Mesenteric fat pad (tissue), 1 donor: ENCODE data around the gene H6PD. TPM values are rescaled to one million over a fixed set of nuclear protein-coding genes. Genes with fewer than 3 reads are reported as not detected.
A peak's percentile ranks its signal among the peaks of the same experiment; 100 is the strongest.

Experiments
- DNase-seq: peaks from one replicate; pipeline ENCODE4 v3.0.0-alpha.2; 2020; ENCODE audit warnings: low spot score
- total RNA-seq: library from RNA; stranded (reverse); fragmentation: NEBNext Ultra II Directional; extraction: Animal tissue kit (Norgen Biotek cat#: 25700); gene quantifications from one replicate; pipeline ENCODE4 v1.2.1, GENCODE V29; 2021
- donor health status: DM: yes; HTN: yes; CAD: no.

The H6PD gene
- total RNA-seq, 1 donor from 2014 or later: 77.6 TPM

- no peak for DNase-seq
Measured at GRCh38 chr1:9204156-9204720, 30.3 kb upstream of the H6PD start.

- no peak for DNase-seq
Measured at GRCh38 chr1:9207086-9207485, 27.5 kb upstream of the H6PD start.

GRCh38 chr1:9207715-9208114, 26.9 kb upstream of the H6PD start:
- no peak for DNase-seq

GRCh38 chr1:9211291-9211811, 23.2 kb upstream of the H6PD start:
- no peak for DNase-seq

GRCh38 chr1:9212735-9213134, 21.8 kb upstream of the H6PD start:
- no peak for DNase-seq

GRCh38 chr1:9213956-9214355, 20.6 kb upstream of the H6PD start:
- DNase-seq: no peak

GRCh38 chr1:9218917-9219316, 15.7 kb upstream of the H6PD start:
- DNase-seq: no peak

GRCh38 chr1:9222846-9223625, 11.5 kb upstream of the H6PD start:
- DNase-seq: no peak

- no peak for DNase-seq
Measured at GRCh38 chr1:9224664-9225410, 9.7 kb upstream of the H6PD start.

- no peak for DNase-seq
Measured at GRCh38 chr1:9225411-9225785, 9.2 kb upstream of the H6PD start.

- DNase-seq: no peak
Measured at GRCh38 chr1:9228609-9229008, 6.0 kb upstream of the H6PD start.

- DNase-seq: no peak
Measured at GRCh38 chr1:9229549-9229948, 5.0 kb upstream of the H6PD start.

GRCh38 chr1:9230869-9231533, 3.6 kb upstream of the H6PD start:
- no peak for DNase-seq

- no peak for DNase-seq
Measured at GRCh38 chr1:9231648-9232332, 2.8 kb upstream of the H6PD start.

- DNase-seq: peak; percentile 97
Measured at GRCh38 chr1:9233241-9233941, 1.2 kb upstream of the H6PD start.

- no peak for DNase-seq
Measured at GRCh38 chr1:9233942-9234222, 692 bp upstream of the H6PD start.

- DNase-seq: no peak
Measured at GRCh38 chr1:9235096-9235459, 504 bp downstream of the H6PD start.

GRCh38 chr1:9235560-9235959, 986 bp downstream of the H6PD start:
- no peak for DNase-seq

- DNase-seq: no peak
Measured at GRCh38 chr1:9238134-9238533, 3.6 kb downstream of the H6PD start.

GRCh38 chr1:9238550-9238949, 4.0 kb downstream of the H6PD start:
- DNase-seq: no peak
